ENCODE results near the gene ATP8A2.

Gene ATP8A2

GRCh38 chr13:25978961-25979360, 607.2 kb downstream of the ATP8A2 start:
- DNase-seq: no peak

- DNase-seq: no peak
These were observed 607.6 kb downstream of the ATP8A2 start for GRCh38 chr13:25979371-25979770.

GRCh38 chr13:25980255-25980654, 608.5 kb downstream of the ATP8A2 start:
- peak; percentile 23 for DNase-seq

- no peak for DNase-seq
These were observed 609.3 kb downstream of the ATP8A2 start for GRCh38 chr13:25981060-25981459.

- no peak for DNase-seq
These were observed 611.1 kb downstream of the ATP8A2 start for GRCh38 chr13:25982907-25983306.

GRCh38 chr13:25987987-25988386, 616.2 kb downstream of the ATP8A2 start:
- no peak for DNase-seq

GRCh38 chr13:25988661-25989060, 616.9 kb downstream of the ATP8A2 start:
- no peak for DNase-seq

- peak; percentile 64 for DNase-seq
These were observed 619.0 kb downstream of the ATP8A2 start for GRCh38 chr13:25990801-25991200.

GRCh38 chr13:25992076-25992475, 620.3 kb downstream of the ATP8A2 start:
- peak; percentile 50 for DNase-seq

- DNase-seq: peak; percentile 17
These were observed 635.7 kb downstream of the ATP8A2 start for GRCh38 chr13:26007261-26008125.

GRCh38 chr13:26010487-26011207, 638.9 kb downstream of the ATP8A2 start:
- DNase-seq: no peak

GRCh38 chr13:26011208-26011573, 639.4 kb downstream of the ATP8A2 start:
- DNase-seq: no peak

- no peak for DNase-seq
These were observed 640.4 kb downstream of the ATP8A2 start for GRCh38 chr13:26011996-26012821.

- DNase-seq: no peak
These were observed 641.2 kb downstream of the ATP8A2 start for GRCh38 chr13:26012995-26013394.

- no peak for DNase-seq
These were observed 643.7 kb downstream of the ATP8A2 start for GRCh38 chr13:26015271-26016125.

- no peak for DNase-seq
These were observed 644.4 kb downstream of the ATP8A2 start for GRCh38 chr13:26016189-26016588.

- no peak for DNase-seq
These were observed 645.6 kb downstream of the ATP8A2 start for GRCh38 chr13:26017196-26017921.

GRCh38 chr13:26017932-26018665, 646.3 kb downstream of the ATP8A2 start:
- peak; percentile 38 for DNase-seq

- no peak for DNase-seq
These were observed 647.5 kb downstream of the ATP8A2 start for GRCh38 chr13:26019251-26019650.
